Liver (tissue), 9 donors: ENCODE data around the gene ZFP36L1. TPM values are rescaled to one million over a fixed set of nuclear protein-coding genes. Genes with fewer than 3 reads are reported as not detected.

Experiments
- DNase-seq: peaks from one replicate; pipeline ENCODE4 v3.0.0-alpha.2; 2017; ENCODE audit warnings: low spot score
- H3K27ac ChIP-seq, 2 donors: one replicate each; pipeline ENCODE4 v1.7.0; 2013; ENCODE audit warnings: inconsistent platforms in 2 of 2, low read length in 2 of 2, control low read depth in 1 of 2, low read depth in 1 of 2, mild to moderate bottlenecking in 1 of 2
- H3K27me3 ChIP-seq, 4 donors: one replicate each; pipeline versions ENCODE4 v1.6.1 to v1.7.0; 2013; ENCODE audit warnings: low read length in 3 of 4, inconsistent platforms in 1 of 4, mild to moderate bottlenecking in 1 of 4, moderate library complexity in 1 of 4; ENCODE audit not compliant: control insufficient read depth in 4 of 4, insufficient read depth in 4 of 4
- H3K36me3 ChIP-seq, 4 donors: one replicate each; pipeline versions ENCODE4 v1.6.1 to v1.7.0; 2013; ENCODE audit warnings: low read length in 3 of 4, mild to moderate bottlenecking in 3 of 4, low read depth in 1 of 4, moderate library complexity in 1 of 4; ENCODE audit not compliant: control insufficient read depth in 4 of 4, insufficient read depth in 3 of 4
- H3K4me1 ChIP-seq, 4 donors: one replicate each; pipeline versions ENCODE4 v1.6.1 to v1.7.0; 2013; ENCODE audit warnings: low read length in 3 of 4, mild to moderate bottlenecking in 3 of 4, moderate library complexity in 1 of 4; ENCODE audit not compliant: control insufficient read depth in 4 of 4, insufficient read depth in 4 of 4
- H3K4me3 ChIP-seq, 3 donors: one replicate each; pipeline versions ENCODE4 v1.6.1 to v1.7.0; 2013; ENCODE audit warnings: low read length in 3 of 3, control low read depth in 1 of 3, low read depth in 1 of 3, mild to moderate bottlenecking in 1 of 3
- H3K9ac ChIP-seq, 2 donors: one replicate each; pipeline ENCODE4 v1.7.0; 2013; ENCODE audit warnings: low read length in 2 of 2, mild to moderate bottlenecking in 2 of 2, moderate library complexity in 2 of 2, control low read depth in 1 of 2, low read depth in 1 of 2
- H3K9me3 ChIP-seq, 4 donors: one replicate each; pipeline versions ENCODE4 v1.6.1 to v1.7.0; 2013; ENCODE audit warnings: low read length in 3 of 4; ENCODE audit not compliant: control insufficient read depth in 4 of 4
- ATF3 ChIP-seq: IDR thresholded peaks from 2 replicates; pipeline ENCODE4 v1.6.1; 2016; ENCODE audit warnings: antibody characterized with exemption
- CTCF ChIP-seq: fragments of 150-350 bp; IDR thresholded peaks from 2 replicates; pipeline ENCODE4 v1.5.1; 2017; ENCODE audit warnings: improper control_type of control experiment, low read depth, low read length; ENCODE audit not compliant: missing input control
- EGR1 ChIP-seq, 2 donors: IDR thresholded peaks; 2 replicates each; pipeline ENCODE4 v1.6.1; 2016 to 2018; ENCODE audit warnings: antibody characterized with exemption in 2 of 2, low read depth in 2 of 2
- FOXA1 ChIP-seq: IDR thresholded peaks from 2 replicates; pipeline ENCODE4 v1.6.1; 2016; ENCODE audit warnings: antibody characterized with exemption
- FOXA2 ChIP-seq: IDR thresholded peaks from 2 replicates; pipeline ENCODE4 v1.6.1; 2016; ENCODE audit warnings: antibody characterized with exemption
- HNF4A ChIP-seq, 2 donors: conservative IDR thresholded peaks; 2 replicates each; pipeline ENCODE4 v1.6.1; 2016; ENCODE audit warnings: antibody characterized with exemption in 2 of 2, mild to moderate bottlenecking in 2 of 2
- HNF4G ChIP-seq: IDR thresholded peaks from 2 replicates; pipeline ENCODE4 v1.6.1; 2016; ENCODE audit warnings: antibody characterized with exemption
- MAX ChIP-seq: IDR thresholded peaks from 2 replicates; pipeline ENCODE4 v1.6.1; 2016; ENCODE audit warnings: antibody characterized with exemption
- NR2F2 ChIP-seq: IDR thresholded peaks from 2 replicates; pipeline ENCODE4 v1.6.1; 2016; ENCODE audit warnings: antibody characterized with exemption
- RAD21 ChIP-seq, 2 donors: IDR thresholded peaks; 2 replicates each; pipeline ENCODE4 v1.6.1; 2016; ENCODE audit warnings: antibody characterized with exemption in 2 of 2, mild to moderate bottlenecking in 2 of 2
- REST ChIP-seq: IDR thresholded peaks from 2 replicates; pipeline ENCODE4 v1.6.1; 2016; ENCODE audit warnings: antibody characterized with exemption, mild to moderate bottlenecking
- RXRA ChIP-seq, 2 donors: IDR thresholded peaks; 2 replicates each; pipeline ENCODE4 v1.6.1; 2017 to 2018; ENCODE audit warnings: antibody characterized with exemption in 2 of 2, mild to moderate bottlenecking in 1 of 2
- SP1 ChIP-seq: IDR thresholded peaks from 2 replicates; pipeline ENCODE4 v1.6.1; 2018; ENCODE audit warnings: antibody characterized with exemption, mild to moderate bottlenecking
- YY1 ChIP-seq: IDR thresholded peaks from 2 replicates; pipeline ENCODE4 v1.6.1; 2016; ENCODE audit warnings: antibody characterized with exemption, mild to moderate bottlenecking
- ZBTB33 ChIP-seq: IDR thresholded peaks from 2 replicates; pipeline ENCODE4 v1.6.1; 2016; ENCODE audit warnings: antibody characterized with exemption
- WGBS: extraction: QIAGEN DNeasy Blood & Tissue Kit; methylation state at CpG from one replicate; pipeline ENCODE4 v1.1.7; 2013; 5-methylcytosine and 5-hydroxymethylcytosine counted together
- polyA plus RNA-seq, 2 donors: library from polyadenylated mRNA; stranded (reverse) in 1 of 2; unstranded in 1 of 2; fragments of 200-250 nt in 1 of 2; fragments of >200 nt in 1 of 2; fragmentation: Nextera tagmentation in 1 of 2; extraction: Ambion mirVana in 1 of 2; gene quantifications; one replicate each; pipeline versions ENCODE4 v1.2.1 to v1.2.3, GENCODE V29; 2013 to 2015
- total RNA-seq, 2 donors: library from RNA; depleted of rRNA; stranded (reverse); fragments of >200 nt; gene quantifications; one replicate each; pipeline ENCODE4 v1.2.3, GENCODE V29; 2014
- donor health status: healthy.
- donor health status: healthy.
- donor health status: healthy.
- donor health status: healthy.
- donor health status: healthy.

Gene ZFP36L1
- total and polyA plus RNA-seq, 4 donors, result 25.0 to 170 (median 69.5) TPM

GRCh38 chr14:68771631-68772030 is 21.2 kb downstream of the ZFP36L1 start:
- H3K9ac ChIP-seq, result no peak overlapping the region
- no peak for DNase-seq
- H3K27ac ChIP-seq, result peak overlapping the region; percentile 21 to 47
- H3K9me3 ChIP-seq, result no peaks in the 10 kb centered on the region
- 64% methylated on average over 10 of the region's 10 CpGs for WGBS
- TF ChIP-seq MAX, result peak; percentile 42
- TF ChIP-seq ATF3, result no peak
- no peak for TF ChIP-seq RXRA (IDR thresholded peaks at IDR 0.05)
- TF ChIP-seq RAD21 (IDR thresholded peaks at IDR 0.05), result peak; percentile 33 to 44
- TF ChIP-seq NR2F2, result peak; percentile 44
- TF ChIP-seq EGR1 (IDR thresholded peaks at IDR 0.05; ENCODE audit: low read depth in 2 of 2), result peak in 1 of 2 donors; percentile 23
- TF ChIP-seq SP1, result peak; percentile 33
- TF ChIP-seq ZBTB33, result no peak
- TF ChIP-seq YY1, result peak; percentile 62
- TF ChIP-seq HNF4G, result no peak
- TF ChIP-seq HNF4A (conservative IDR thresholded peaks at IDR 0.05), result no peak
- TF ChIP-seq FOXA1, result no peak
- H3K4me3 ChIP-seq, result no peak overlapping the region
- H3K36me3 ChIP-seq, result no peaks in the 10 kb centered on the region
- H3K4me1 ChIP-seq, result no peaks in the 10 kb centered on the region
- no peaks in the 10 kb centered on the region for H3K27me3 ChIP-seq

- no peak overlapping the region for H3K27ac ChIP-seq
- 91% methylated on average over 11 of the region's 11 CpGs for WGBS
These were observed 22.1 kb downstream of the ZFP36L1 start for GRCh38 chr14:68770553-68771286.

More at GRCh38 chr14:68770553-68771286, 22.1 kb downstream of the ZFP36L1 start:
- Histone ChIP-seq H3K9ac (no peak overlapping the region), H3K4me3 (no peak overlapping the region), H3K4me1 (no peaks in the 10 kb centered on the region), H3K27me3 (no peaks in the 10 kb centered on the region), H3K36me3 (no peaks in the 10 kb centered on the region), H3K9me3 (no peaks in the 10 kb centered on the region)
- TF ChIP-seq RAD21 (IDR thresholded peaks at IDR 0.05), result no peak
- TF ChIP-seq FOXA1, result no peak
- no peak for TF ChIP-seq ZBTB33
- TF ChIP-seq CTCF, result no peak
- TF ChIP-seq EGR1 (IDR thresholded peaks at IDR 0.05; ENCODE audit: low read depth in 2 of 2), result no peak
- TF ChIP-seq REST, result no peak
- TF ChIP-seq FOXA2, result no peak
- no peak for TF ChIP-seq MAX
- TF ChIP-seq HNF4G, result no peak
- no peak for TF ChIP-seq YY1
- TF ChIP-seq NR2F2, result no peak
- TF ChIP-seq RXRA (IDR thresholded peaks at IDR 0.05), result no peak
- no peak for DNase-seq
